BE2C (cell line): ENCODE data around the gene MMUT.
"Not testable (repeated sequence)": the region's sequence is repeated elsewhere in the genome, so short reads cannot be mapped to it uniquely, and the experiment has no call there.

ENCODE experiments used
- DNase-seq: peaks from one replicate; pipeline ENCODE4 v3.0.0-alpha.2; 2020
- H3K27me3 ChIP-seq: fragments of 250-450 bp; sonication (Bioruptor Pico); 2 replicates; pipeline ENCODE4 v1.5.1; 2020; ENCODE audit warnings: mild to moderate bottlenecking
- H3K36me3 ChIP-seq: fragments of 250-450 bp; sonication (Bioruptor Pico); 2 replicates; pipeline ENCODE4 v1.5.1; 2020; ENCODE audit warnings: mild to moderate bottlenecking
- H3K4me1 ChIP-seq: fragments of 250-450 bp; sonication (Bioruptor Pico); 2 replicates; pipeline ENCODE4 v1.5.1; 2020
- H3K4me3 ChIP-seq: 2 replicates; pipeline ENCODE4 v1.5.1; 2011; ENCODE audit warnings: low read depth, low read length
- H3K9me3 ChIP-seq: fragments of 250-450 bp; sonication (Bioruptor Pico); 2 replicates; pipeline ENCODE4 v1.5.1; 2020
- CTCF ChIP-seq: IDR thresholded peaks from 2 replicates; pipeline ENCODE4 v1.5.1; 2012; ENCODE audit warnings: mild to moderate bottlenecking, low read depth, low read length

MMUT gene

GRCh38 chr6:49497304-49497703 is 34.3 kb upstream of the MMUT start:
- no peak overlapping the region for H3K4me3 ChIP-seq
- peaks cover 19% of the 10 kb centered on the region for H3K27me3 ChIP-seq
- no peak for TF ChIP-seq CTCF
- no peak for DNase-seq
- no peaks in the 10 kb centered on the region for H3K4me1 ChIP-seq
- H3K36me3 ChIP-seq: no peaks in the 10 kb centered on the region
- no peaks in the 10 kb centered on the region for H3K9me3 ChIP-seq

- H3K9me3 ChIP-seq: no peaks in the 10 kb centered on the region
- H3K4me3 ChIP-seq: no peak overlapping the region
- H3K4me1 ChIP-seq: no peaks in the 10 kb centered on the region
- H3K36me3 ChIP-seq: peaks cover 12% of the 10 kb centered on the region
- no peak for TF ChIP-seq CTCF
- DNase-seq: no peak
- no peaks in the 10 kb centered on the region for H3K27me3 ChIP-seq
Observed at GRCh38 chr6:49490633-49491032, 27.6 kb upstream of the MMUT start.

- not testable (repeated sequence) for H3K9me3 ChIP-seq, H3K4me1 ChIP-seq, H3K27me3 ChIP-seq, H3K4me3 ChIP-seq, H3K36me3 ChIP-seq, DNase-seq
Observed at GRCh38 chr6:49483380-49483779, 20.3 kb upstream of the MMUT start.

GRCh38 chr6:49481846-49482245 is 18.8 kb upstream of the MMUT start:
- H3K9me3 ChIP-seq, DNase-seq, H3K27me3 ChIP-seq, H3K4me1 ChIP-seq, H3K36me3 ChIP-seq, H3K4me3 ChIP-seq: not testable (repeated sequence)

DNA sequence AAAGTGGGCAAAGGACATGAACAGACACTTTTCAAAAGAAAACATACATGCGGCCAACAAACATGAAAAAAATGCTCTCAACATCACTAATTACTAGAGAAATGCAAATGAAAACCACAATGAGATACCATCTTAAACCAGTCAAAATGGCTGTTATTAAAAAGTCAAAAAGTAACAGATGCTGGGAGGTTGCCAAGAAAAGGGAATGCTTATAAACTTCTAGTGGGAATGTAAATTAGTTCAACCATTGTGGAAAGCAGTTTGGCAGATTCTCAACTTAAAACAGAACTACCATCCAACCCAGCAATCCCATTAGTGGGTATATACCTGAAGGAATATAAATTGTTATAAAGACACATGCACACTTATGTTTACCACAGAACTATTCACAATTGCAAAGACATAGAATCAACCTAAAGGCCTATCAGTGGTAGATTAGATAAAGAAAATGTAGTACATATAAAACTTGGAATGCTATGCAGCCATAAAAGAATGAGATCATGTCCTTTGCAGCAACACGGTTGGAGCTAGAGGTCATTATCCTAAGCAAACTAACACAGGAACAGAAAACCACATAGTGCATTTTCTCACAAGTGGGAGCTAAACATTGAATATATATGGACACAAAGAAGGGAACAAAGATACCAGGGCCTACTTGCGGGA is 16.4 kb upstream of the MMUT start:
- no peak for DNase-seq
- no peak for TF ChIP-seq CTCF

GRCh38 chr6:49476564-49476963 is 13.5 kb upstream of the MMUT start:
- peaks cover 23% of the 10 kb centered on the region for H3K36me3 ChIP-seq
- not testable (repeated sequence) for H3K9me3 ChIP-seq, H3K4me1 ChIP-seq, H3K4me3 ChIP-seq, H3K27me3 ChIP-seq, DNase-seq

More for the DNA sequence above, 16.4 kb upstream of the MMUT start:
- H3K36me3 ChIP-seq: peaks cover 6% of the 10 kb centered on the region
- no peaks in the 10 kb centered on the region for H3K27me3 ChIP-seq
- H3K4me1 ChIP-seq: no peaks in the 10 kb centered on the region
- no peak overlapping the region for H3K4me3 ChIP-seq
- no peaks in the 10 kb centered on the region for H3K9me3 ChIP-seq

- DNase-seq: no peak
- Histone ChIP-seq H3K36me3 (peaks cover 9% of the 10 kb centered on the region), H3K9me3 (no peaks in the 10 kb centered on the region), H3K27me3 (no peaks in the 10 kb centered on the region), H3K4me1 (no peaks in the 10 kb centered on the region), H3K4me3 (no peak overlapping the region)
- no peak for TF ChIP-seq CTCF
Observed at GRCh38 chr6:49468042-49468441, 5.0 kb upstream of the MMUT start.

DNA sequence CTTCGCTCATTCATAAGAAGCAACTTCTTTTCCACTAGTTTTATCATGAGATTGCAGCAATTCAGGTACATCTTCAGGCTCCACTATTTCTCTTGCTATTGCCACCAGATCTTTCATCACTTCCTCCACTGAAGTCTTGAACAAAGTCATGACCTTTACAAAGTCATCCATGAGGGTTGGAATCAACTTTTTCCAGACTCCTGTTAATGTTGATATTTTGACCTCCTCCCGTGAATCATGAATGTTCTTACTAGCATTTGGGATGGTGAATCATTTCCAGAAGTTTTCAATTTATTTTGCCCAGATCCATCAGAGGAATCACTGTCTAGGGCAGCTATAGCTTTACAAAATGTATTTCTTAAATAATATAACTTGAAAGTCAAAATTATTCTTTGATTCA is 1.6 kb upstream of the MMUT start:
- Histone ChIP-seq H3K27me3 (no peaks in the 10 kb centered on the region), H3K4me1 (no peaks in the 10 kb centered on the region), H3K9me3 (no peaks in the 10 kb centered on the region), H3K36me3 (no peaks in the 10 kb centered on the region), H3K4me3 (no peak overlapping the region)
- no peak for DNase-seq
- no peak for TF ChIP-seq CTCF
